Stimulated activated CD4-positive, alpha-beta T cell treated with anti-CD3 and anti-CD28 coated beads, Interleukin-2, amount 100 ng/mL, for 48 hours (primary cell): ENCODE measurements around the gene CDH4.

ENCODE experiments used
- DNase-seq, 2 donors: peaks; one replicate each; pipeline ENCODE4 v3.0.0-alpha.2; 2020

Gene CDH4

DNA sequence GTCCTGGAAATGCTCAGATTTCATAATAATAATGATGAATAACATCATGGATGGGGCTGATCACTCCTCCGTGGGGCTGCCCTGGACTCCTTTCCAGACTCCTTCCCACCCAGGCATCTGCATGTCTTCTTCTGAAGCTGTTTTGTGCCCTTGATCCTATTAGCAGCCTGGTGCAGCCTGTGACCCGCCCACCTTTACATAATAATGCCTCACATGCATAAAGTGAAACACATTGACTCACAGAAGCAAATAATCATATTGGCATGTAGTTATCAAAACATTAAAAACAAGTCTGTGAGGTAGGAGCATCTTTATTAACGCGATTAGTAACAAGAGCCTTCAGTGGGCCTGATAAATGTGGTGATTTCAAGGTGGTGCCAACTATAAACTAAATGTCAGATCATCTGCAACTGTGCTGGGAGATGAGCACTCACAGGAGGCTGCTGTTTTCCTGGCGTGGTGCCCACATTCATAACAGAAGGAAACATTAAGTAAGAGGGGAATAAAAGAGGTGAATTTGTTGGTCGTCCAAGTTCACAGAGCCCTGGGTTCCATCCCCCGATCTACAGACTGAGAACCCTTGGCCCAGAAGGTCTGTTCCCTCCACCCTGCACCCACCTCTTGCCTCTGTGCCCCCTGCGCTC lies 344.7 kb downstream of the CDH4 start:
- DNase-seq: no peak

GRCh38 chr20:61597996-61598395 lies 345.9 kb downstream of the CDH4 start:
- no peak for DNase-seq

GRCh38 chr20:61598586-61598985 lies 346.5 kb downstream of the CDH4 start:
- DNase-seq: no peak

GRCh38 chr20:61599061-61599531 lies 347.0 kb downstream of the CDH4 start:
- DNase-seq: no peak

DNA sequence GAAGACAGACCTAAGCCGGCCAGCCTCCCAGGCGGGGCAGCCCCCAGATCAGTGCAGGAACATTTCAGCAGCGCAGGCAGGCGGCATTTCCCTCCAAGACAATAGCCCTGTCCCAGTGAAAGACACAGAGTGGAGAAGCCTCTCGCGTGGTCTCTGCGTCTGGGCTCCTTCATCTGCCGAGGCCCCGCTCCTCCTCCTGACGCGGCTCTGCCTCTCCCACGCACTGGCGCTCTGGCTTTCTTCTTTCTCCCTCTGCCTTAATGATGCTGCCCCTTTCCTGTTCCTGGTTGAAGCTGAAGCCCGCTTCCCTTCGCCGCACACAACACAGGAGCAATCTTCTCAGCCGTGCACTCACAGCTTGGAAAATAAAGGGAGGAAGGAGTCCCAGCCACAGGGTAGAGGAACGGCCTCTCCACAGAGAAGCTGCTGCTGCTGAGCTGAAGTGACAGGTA lies 347.5 kb downstream of the CDH4 start:
- no peak for DNase-seq

GRCh38 chr20:61600016-61600415 lies 348.0 kb downstream of the CDH4 start:
- no peak for DNase-seq

DNA sequence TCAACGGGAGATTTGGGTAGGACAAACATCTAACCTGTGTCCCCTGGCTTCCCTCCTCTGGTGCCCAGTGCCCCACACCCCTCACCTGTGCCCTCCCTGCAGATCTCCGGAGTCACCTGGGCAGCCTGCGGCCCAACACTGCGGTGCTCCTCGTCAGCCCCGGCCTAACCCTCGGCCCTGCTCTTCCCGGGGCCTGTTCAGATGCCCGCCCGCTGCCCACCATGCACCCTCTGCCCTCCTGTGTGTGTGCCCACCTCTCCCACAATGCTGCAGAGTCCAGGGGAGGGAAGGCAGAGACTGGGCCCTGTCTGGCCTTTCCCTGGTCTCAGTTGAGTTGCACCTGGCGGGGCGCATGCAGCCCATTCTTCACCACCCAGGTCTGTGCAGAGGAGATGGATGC lies 349.3 kb downstream of the CDH4 start:
- no peak for DNase-seq

DNA sequence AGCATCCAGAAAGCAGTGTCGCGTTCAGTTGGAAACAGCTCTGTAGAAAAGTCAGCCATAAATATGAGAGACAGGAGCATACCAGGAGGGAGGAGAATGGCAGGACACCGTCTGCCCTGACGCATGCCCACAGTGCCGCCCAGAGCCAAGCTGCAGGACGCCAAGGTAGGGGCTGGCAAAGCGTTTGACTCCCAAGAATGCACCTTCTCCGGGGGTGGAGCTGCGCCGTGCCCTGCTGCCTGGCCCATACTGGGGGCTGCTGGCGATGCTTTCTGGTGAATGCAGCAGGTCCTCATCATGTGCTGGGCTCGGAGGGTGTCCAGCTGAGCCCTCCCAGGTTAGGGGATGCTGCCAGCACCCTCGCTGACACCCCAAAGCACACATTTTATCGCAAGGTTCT lies 349.8 kb downstream of the CDH4 start:
- DNase-seq: no peak

DNA sequence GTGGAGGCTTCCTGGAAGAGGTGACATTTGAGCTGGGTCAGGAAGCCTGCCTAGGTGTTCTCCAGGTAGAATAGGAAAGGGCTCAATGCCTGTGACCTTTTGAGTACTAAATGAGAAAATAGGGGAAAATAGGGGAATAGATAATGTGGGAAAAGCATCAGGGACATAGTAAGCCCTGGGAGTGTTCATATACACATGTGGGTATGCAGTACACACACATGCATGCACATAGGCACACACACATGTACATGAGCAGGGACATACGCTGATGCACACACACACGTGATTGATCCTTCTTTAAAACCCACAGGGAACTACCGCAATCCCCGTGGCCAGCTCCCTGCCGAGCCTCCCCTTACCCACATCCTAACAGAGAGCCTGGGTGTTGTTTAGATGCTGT lies 351.7 kb downstream of the CDH4 start:
- DNase-seq: no peak

DNA sequence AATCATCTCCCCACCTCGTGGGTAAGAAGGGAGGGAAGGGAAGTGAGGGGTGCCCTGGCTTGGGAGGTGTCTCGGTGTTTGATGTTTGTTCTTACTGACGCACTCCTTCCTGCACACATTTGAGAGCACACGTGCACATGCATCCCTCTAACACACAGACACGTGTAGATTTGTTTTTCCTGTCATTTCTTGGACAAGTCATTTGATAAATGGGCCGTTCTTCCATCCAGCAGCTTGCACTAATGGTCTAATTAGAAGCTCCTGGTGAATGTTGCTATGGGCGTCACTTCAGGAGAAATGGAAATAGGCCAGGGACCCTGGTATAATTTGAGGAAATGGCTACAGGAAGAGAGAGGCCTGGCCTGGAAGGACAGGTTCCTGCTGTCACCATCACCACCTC lies 352.5 kb downstream of the CDH4 start:
- DNase-seq: no peak

DNA sequence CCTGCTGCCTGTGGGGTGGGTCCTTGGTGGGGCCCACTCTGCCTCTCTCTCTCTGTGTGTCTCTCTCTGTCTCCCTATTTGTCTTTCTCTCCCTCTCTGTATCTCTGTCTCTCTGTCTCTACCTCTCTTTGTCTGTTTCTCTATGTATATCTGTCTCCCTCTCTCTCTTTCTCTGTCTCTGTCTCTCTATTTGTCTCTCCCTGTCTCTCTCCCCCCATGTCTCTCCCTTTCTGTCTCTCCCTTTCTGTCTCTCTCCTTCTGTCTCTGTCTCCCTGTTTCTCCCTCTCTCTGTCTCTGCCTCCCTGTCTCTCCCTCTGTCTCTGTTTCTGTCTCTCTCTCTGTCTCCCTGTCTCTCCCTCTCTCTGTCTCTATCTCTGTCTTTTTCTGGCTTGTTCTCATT lies 353.2 kb downstream of the CDH4 start:
- no peak for DNase-seq

DNA sequence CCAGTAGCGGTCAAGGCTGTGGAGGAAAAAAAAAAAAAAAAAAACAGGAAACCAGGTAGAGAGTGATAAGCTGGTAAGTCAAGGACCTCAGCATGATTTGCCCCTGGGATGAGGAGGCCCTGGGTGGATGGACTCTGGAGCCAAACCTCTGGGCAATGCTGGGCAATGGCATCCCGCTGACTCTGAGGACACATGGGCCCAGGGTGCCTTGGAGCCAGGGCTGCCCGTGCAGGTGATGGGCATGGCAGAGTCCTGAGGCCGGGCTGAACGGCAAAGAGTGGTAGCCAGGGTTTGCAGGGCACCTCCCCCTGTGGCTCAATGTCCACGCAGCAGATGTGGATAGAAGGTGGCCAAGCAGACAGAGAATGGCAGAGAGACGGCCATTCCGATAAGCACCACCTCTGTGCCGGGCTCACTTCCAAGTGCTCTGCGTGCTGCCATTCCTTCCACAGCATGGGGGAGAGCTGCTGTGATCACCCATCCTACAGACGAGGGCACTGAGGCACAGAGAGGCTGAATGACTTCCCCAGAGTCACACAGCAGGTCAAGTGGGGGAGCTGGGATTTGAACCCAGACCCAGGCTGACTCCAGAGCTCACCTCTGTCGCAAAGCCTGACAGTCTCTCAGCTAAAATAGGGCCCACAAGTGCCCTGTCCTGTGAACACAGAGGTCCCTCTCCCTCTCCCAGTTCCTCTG lies 353.9 kb downstream of the CDH4 start:
- no peak for DNase-seq

DNA sequence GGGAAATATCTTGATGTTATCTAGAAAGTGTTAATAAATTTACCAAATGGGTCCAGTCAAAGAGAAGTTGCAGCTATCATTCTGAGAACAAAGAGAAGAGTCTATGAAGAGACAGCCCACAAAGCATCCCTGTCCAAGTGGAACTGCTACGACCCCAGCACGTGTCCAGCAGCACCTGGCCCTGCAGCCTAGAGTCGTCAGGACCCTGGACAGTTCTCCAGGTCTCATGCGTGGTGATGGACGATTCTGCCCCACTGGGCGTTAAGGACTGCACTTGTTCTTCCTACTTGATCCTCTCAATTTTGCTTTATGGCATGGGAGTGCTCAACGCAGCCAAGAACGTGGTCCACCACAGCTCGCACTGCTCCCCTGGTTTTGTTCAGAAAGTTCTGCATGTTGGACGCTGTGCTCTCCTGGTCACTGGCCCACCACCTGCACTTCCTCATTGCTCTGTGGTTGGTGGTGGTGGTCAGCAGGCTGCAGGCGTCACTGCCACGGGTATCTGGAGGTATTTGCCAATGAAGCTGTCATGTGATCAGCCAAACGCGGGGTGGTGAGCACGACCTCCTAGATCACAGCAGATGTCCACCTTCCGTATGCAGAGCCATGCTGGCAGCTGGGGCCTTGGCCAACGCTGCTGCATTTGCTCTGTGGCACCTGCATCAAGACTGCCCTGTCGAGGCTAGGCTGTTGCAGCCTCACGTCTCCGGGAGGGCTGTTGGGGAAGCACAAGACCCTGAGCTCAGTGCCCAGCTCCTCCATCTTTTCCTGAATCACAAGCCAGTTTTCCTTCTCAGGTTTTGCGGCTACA lies 356.4 kb downstream of the CDH4 start:
- DNase-seq: no peak

GRCh38 chr20:61609461-61609860 lies 357.4 kb downstream of the CDH4 start:
- DNase-seq: no peak

DNA sequence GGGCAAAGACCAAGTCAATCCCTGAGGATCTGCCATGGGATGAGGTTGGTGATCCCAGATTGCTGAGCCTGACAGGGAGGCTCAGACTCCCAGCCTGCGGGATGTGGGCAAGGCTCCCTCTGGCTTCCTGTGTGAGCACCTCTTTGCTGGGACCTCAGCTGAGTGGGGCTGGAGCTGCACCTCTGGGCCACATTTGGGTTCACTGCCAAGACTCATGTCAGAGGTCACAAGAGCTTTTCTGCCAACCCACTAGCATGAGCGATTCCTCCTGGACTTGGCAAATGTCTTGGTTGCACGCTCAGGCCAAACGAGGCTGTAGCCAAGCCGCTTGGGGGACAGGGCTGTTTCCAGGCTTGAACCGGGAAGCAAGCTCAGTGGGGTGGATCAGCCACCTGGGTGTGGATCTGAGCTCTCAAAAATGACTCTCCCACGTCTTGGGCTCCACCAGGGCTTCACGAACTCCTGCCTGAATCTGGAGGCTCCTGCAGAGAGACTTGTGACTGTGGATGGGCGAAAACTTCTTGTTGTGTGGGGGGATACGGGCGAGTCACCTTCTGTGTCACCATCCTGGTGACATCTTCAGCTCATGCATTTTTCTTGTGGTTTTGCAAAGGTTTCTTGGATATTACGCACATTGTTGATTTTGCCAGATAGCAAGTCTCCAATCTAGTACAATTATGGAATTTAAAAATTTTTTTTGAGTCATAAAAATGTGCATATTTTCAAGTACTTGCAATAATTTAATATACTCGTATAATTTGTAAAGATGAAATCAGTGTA lies 359.5 kb downstream of the CDH4 start:
- no peak for DNase-seq

- no peak for DNase-seq
These were observed 362.1 kb downstream of the CDH4 start for GRCh38 chr20:61613917-61614705.

DNA sequence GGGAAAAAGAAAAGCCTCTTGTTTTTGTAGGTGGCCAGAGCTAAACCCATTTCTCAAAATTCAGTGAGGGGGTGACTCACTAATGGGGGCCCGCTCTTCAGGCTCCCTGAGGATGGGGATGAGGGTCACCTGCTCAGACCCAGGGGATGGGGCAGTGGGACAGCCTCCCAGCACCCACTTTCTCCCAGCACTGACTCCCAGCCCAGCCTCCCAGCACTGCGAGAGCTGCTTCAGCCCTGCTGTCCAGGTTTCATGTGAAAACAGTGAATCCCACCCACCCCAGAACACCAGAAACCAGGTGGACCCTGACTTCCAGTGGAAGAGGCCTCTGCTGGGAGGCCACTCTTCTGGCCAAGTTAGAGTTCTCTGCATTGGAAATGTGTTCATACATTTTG lies 362.6 kb downstream of the CDH4 start:
- no peak for DNase-seq

DNA sequence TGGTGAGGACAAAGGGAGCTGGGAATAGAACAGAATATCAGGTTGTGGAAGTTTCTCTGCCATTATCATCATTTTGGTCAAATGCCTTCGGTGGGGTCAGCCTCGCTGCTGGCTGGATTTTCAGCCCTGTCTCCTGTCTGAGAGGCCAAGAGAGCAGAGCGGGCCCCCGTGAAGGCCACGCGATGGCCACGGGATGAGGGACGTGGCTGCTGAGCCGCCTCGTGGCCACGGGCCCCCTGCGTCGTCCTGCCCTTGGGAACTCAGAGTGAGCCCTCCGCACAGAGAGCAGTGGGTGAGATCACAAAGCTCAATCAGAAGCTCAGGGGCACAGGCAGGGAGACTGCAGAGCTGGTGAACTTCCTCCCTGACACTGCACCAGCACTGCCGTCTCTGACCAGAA lies 363.7 kb downstream of the CDH4 start:
- DNase-seq: no peak

GRCh38 chr20:61619751-61620150 lies 367.7 kb downstream of the CDH4 start:
- no peak for DNase-seq

DNA sequence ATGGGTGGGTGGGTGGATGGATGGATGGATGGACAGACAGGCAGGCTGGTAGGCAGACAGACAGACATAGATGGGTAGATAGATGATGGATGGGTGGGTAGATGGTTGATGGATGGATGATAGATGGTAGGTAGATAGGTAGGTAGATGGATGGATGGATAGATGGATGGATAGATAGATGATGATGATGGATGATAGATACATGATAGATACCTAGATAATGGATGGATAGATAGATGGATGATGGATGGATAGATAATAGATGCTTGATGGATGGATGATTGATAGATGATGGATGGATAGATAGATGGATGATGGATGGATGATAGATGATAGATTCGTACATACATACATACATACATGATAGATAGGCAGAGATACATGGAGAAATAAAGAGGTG lies 368.1 kb downstream of the CDH4 start:
- no peak for DNase-seq

DNA sequence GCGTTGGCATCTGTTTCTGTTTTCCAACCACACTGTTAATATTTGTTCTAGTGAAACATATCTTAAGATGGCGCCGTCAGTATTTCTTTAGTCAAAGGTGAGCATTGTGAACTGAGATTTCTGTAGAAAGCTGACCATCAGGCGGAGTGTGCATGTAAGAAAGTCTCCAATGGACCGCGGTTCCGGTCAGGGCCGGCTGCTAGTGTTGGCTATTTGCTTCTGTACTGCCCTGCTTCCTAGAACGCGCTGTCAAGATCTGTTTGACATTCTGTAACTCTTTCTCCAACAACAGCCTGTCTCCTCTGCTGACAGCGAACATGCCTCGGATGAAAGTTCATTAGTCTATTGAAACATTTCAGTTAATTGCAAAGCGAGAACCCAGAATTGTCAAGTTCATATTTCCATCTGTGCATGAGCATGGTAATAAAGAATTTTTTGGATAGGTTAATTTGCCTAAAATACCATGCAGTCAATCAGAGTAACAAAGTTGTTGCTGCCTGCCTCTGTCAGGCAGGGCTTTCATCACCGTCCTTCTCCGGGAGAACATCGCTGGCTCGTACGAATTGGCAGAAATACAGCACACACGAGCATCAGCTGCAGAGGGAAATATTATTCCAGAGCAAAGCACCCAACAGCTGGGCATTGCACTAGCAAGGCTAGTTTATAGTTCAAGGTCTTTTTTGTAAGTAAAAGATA lies 369.1 kb downstream of the CDH4 start:
- DNase-seq: no peak

GRCh38 chr20:61621852-61622251 lies 369.8 kb downstream of the CDH4 start:
- DNase-seq: no peak
